Upper lobe of right lung (tissue), 1 donor: ENCODE results near the gene ERAS. TPM values are rescaled to one million over a fixed set of nuclear protein-coding genes. Genes with fewer than 3 reads are reported as not detected.
"Not testable (repeated sequence)": the region's sequence is repeated elsewhere in the genome, so short reads cannot be mapped to it uniquely, and the experiment has no call there.

Experiments used
- ATAC-seq: fragments of 200-7000 bp; cut with Tn5 transposase; one replicate; pipeline ENCODE4 v1.9.1; 2020; ENCODE audit warnings: mild to moderate bottlenecking, moderate library complexity
- DNase-seq: peaks from one replicate; pipeline ENCODE4 v3.0.0-alpha.2; 2020
- H3K27ac ChIP-seq: fragments of 200-600 bp; one replicate; pipeline ENCODE4 v1.8.0; 2022
- H3K27me3 ChIP-seq: fragments of 200-600 bp; one replicate; pipeline ENCODE4 v1.8.0; 2022; ENCODE audit warnings: mild to moderate bottlenecking
- H3K36me3 ChIP-seq: fragments of 200-600 bp; one replicate; pipeline ENCODE4 v1.8.0; 2022
- H3K4me1 ChIP-seq: fragments of 200-600 bp; one replicate; pipeline ENCODE4 v1.8.0; 2022
- H3K4me3 ChIP-seq: fragments of 200-600 bp; one replicate; pipeline ENCODE4 v1.8.0; 2022; ENCODE audit warnings: mild to moderate bottlenecking
- H3K9me3 ChIP-seq: fragments of 200-600 bp; one replicate; pipeline ENCODE4 v1.8.0; 2022
- CTCF ChIP-seq: fragments of 200-600 bp; IDR thresholded peaks from one replicate; pipeline ENCODE4 v1.8.0; 2022; ENCODE audit warnings: antibody characterized with exemption
- intact Hi-C: fragments of 100-400 bp; cut with DNase I; formaldehyde crosslinking; loops from one replicate; pipeline ENCODE4 v1.11.0; 2022
- total RNA-seq: library from RNA; stranded (reverse); fragmentation: NEBNext Ultra II Directional; extraction: Animal tissue kit (Norgen Biotek cat#: 25700); gene quantifications from one replicate; pipeline ENCODE4 v1.2.1, GENCODE V29; 2021
- donor health status: DM: no; HTN: yes; CAD: no; lungs with severe emphysema.

The ERAS gene
- total RNA-seq, 1 donor from 2014 or later: not detected

- H3K4me1 ChIP-seq: no peaks in the 10 kb centered on the region
- H3K27me3 ChIP-seq: no peaks in the 10 kb centered on the region
- ATAC-seq (no peak), DNase-seq (no peak)
- no peaks in the 10 kb centered on the region for H3K36me3 ChIP-seq
- intact Hi-C loops: no loop called here
- H3K4me3 ChIP-seq: no peak overlapping the region
- no peak for TF ChIP-seq CTCF
- no peaks in the 10 kb centered on the region for H3K9me3 ChIP-seq
- no peak overlapping the region for H3K27ac ChIP-seq
Measured at GRCh38 chrX:48854898-48855297, 28.6 kb downstream of the ERAS start.

GRCh38 chrX:48864210-48864609, 37.9 kb downstream of the ERAS start:
- H3K4me3 ChIP-seq: no peak overlapping the region
- no peaks in the 10 kb centered on the region for H3K27me3 ChIP-seq
- DNase-seq: no peak
- intact Hi-C loops: no loop called here
- TF ChIP-seq CTCF: no peak
- no peaks in the 10 kb centered on the region for H3K9me3 ChIP-seq
- H3K36me3 ChIP-seq: no peaks in the 10 kb centered on the region
- ATAC-seq: no peak
- no peaks in the 10 kb centered on the region for H3K4me1 ChIP-seq
- H3K27ac ChIP-seq: no peak overlapping the region

DNA sequence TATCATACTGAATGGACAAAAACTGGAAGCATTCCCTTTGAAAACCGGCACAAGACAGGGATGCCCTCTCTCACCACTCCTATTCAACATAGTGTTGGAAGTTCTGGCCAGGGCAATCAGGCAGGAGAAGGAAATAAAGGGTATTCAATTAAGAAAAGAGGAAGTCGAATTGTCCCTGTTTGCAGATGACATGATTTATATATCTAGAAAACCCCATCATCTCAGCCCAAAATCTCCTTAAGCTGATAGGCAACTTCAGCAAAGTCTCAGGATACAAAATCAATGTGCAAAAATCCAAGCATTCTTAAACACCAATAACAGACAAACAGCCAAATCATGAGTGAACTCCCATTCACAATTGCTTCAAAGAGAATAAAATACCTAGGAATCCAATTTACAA, 45.7 kb downstream of the ERAS start:
- H3K27ac ChIP-seq, H3K4me3 ChIP-seq, ATAC-seq, DNase-seq, H3K4me1 ChIP-seq, H3K36me3 ChIP-seq, intact Hi-C loops, H3K27me3 ChIP-seq, H3K9me3 ChIP-seq: not testable (repeated sequence)

DNA sequence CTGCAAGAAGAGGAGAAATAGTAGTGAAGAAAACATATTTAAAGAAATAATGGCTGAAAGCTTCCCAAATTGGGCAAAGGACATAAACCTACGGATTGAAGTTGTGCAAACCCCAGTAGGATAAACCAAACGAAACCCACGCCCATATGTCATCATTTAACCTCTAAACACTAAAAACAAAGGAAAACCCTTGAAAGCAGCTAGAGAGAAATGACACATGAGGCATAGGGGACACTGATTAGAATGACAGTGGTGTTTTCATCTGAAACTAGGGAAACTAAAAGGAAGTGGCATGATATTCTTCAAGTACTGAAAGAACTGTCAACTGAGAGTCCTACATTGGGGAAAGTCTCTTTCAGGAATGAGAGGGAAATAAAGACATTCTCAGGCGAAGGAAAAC, 50.6 kb downstream of the ERAS start:
- H3K4me3 ChIP-seq, intact Hi-C loops: not testable (repeated sequence)

More for the DNA sequence above, 50.6 kb downstream of the ERAS start:
- ATAC-seq: peak; percentile 40
- not testable (repeated sequence) for DNase-seq, H3K9me3 ChIP-seq, H3K27me3 ChIP-seq, H3K4me1 ChIP-seq, H3K36me3 ChIP-seq, H3K27ac ChIP-seq

Other genes starting within 250 kb of the ERAS start
- gene WDR13, start 229.0 kb upstream of the ERAS start, total RNA-seq: 121 TPM
- 25.3 TPM for gene WAS, start 142.7 kb upstream of the ERAS start, total RNA-seq
- gene SUV39H1, start 129.8 kb upstream of the ERAS start, total RNA-seq: 3.0 TPM
- gene GLOD5, start 64.8 kb upstream of the ERAS start, total RNA-seq: 2.6 TPM
- 0.87 TPM for gene GATA1, start 39.9 kb upstream of the ERAS start, total RNA-seq
- 94.2 TPM for gene HDAC6, start 24.4 kb upstream of the ERAS start, total RNA-seq
- 4.3 TPM for gene PCSK1N, start 9.1 kb downstream of the ERAS start, total RNA-seq
- 32.9 TPM for gene TIMM17B, start 71.3 kb downstream of the ERAS start, total RNA-seq
- 61.3 TPM for gene PQBP1, start 71.4 kb downstream of the ERAS start, total RNA-seq
- gene SLC35A2, start 85.1 kb downstream of the ERAS start, total RNA-seq: 22.6 TPM
- gene PIM2, start 92.5 kb downstream of the ERAS start, total RNA-seq: 14.4 TPM
- 42.6 TPM for gene OTUD5, start 131.1 kb downstream of the ERAS start, total RNA-seq
- 1.2 TPM for gene KCND1, start 145.3 kb downstream of the ERAS start, total RNA-seq
- 52.8 TPM for gene GRIPAP1, start 175.8 kb downstream of the ERAS start, total RNA-seq
- gene TFE3, start 216.8 kb downstream of the ERAS start, total RNA-seq: 62.4 TPM
- gene CCDC120, start 232.5 kb downstream of the ERAS start, total RNA-seq: 10.8 TPM
- 17.3 TPM for gene PRAF2, start 247.5 kb downstream of the ERAS start, total RNA-seq